Activated CD4-positive, alpha-beta T cell treated with anti-CD3 and anti-CD28 coated beads for 1 hour (primary cell): ENCODE data around the gene REX1BD.

ENCODE experiments used
- DNase-seq: peaks from one replicate; pipeline ENCODE4 v3.0.0-alpha.2; 2020

The REX1BD gene

DNA sequence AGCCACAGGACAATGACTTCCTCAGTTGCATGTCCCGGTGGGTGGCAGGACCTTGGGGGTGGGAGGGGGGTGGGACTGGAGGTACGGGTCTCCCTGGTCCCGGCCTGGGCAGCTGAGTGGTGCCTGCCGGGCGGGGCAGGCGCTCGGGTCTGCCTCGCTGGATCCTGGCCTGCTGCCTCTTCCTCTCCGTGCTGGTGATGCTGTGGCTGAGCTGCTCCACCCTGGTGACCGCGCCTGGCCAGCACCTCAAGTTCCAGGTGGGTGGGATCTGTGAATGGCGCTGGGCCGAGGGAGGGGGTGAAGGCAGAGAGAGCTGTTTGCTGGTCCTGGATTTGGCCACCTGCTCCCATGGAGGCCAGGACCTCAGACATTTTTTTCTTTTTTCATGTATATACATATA lies 29.6 kb downstream of the REX1BD start:
- no peak for DNase-seq

DNA sequence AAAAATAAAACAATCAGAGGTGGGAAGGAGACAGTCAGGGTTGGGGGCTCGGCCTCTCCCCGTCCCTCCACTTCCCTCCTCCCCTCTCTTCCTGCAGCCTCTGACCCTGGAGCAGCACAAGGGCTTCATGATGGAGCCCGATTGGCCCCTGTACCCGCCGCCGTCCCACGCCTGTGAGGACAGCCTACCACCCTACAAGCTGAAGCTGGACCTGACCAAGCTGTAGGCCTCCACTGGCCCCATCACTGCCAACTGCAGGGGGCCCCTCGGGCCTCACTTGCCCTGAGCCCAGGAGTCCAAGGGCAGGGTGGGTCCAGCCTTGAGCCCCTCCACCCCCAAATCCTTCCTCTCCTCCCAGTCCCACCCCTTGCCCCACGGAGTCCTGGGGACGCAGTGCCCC lies 31.7 kb downstream of the REX1BD start:
- DNase-seq: no peak

DNA sequence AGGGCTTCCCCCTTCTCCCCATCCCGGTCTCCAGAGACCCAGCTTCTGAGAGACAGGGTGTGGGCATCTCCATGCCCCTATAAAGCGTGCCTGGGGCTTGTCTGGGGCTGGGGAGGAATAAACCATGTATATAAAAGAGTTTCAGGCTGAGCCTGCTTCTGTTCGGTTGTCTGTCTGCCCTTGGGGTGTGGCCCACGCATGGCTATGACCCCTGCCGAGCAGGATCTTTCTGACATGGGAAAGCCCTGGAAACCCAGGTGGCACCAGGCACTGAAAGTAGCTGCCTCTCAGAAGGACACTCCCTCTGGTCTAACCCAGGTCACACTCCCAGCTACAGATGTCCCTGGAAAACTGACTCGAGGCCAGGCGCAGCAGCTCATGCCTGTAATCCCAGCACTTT lies 32.3 kb downstream of the REX1BD start:
- DNase-seq: no peak

DNA sequence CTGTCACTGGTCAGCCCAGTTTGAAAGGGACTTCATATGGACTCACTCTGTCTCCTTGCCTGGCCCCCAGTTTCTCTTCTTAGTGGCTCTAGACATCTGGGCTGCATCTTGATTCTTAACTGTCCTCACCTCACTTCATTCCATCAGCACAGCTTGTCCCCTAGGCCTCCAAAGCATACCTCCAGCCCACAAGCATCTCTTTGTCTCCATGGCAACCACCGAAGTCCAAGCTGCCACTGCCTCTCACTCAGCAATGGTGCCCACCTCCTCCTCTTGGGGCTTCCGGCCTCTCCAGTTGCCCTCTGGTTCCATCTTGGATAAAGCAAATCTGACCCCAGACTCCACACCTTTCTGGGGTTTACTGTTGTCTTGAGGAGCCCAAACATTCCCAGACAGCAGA lies 38.3 kb downstream of the REX1BD start:
- DNase-seq: no peak

DNA sequence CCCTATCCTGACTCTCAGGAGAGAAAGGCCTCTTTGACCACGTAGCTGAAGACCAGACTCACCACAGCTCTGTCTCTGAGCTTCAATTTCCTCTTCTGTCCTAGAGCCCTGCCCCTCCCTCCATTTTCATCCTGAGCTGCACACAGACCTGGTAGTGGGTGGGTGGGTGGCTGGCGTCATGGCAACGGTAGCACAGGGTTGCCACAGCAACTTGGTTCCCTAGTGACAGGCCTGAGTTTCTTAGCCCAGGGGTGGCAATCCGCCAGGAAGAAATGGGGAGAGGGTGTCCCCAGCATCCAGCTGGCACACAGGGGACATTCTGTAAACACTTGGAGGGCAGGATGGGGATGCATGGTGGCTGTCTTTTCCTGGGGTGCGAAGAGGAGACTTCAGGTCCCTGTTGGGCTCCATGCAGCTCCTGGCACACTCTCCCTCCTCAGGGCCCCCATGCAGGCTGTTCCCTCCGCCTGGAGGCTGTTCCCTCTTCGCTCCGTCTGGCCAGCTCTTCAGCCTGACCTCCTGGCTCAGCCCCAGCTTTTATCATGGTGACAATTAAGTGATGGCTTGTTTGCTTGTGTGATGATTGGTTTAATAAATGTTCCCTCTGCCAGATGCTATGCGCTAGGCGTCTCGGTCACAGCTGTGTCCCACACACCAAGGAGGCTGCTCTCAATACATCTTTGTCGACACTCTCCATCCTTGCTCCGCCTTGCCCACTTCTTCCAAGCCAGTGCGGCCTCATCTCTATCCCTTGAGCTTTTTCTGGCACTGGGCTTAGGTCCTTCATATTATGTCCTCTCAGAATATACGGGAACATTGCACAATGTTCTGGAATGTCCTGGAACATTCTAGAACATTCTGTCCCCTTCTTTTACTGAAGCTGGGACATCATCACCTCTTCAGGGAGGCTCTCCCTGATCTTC lies 40.8 kb downstream of the REX1BD start:
- no peak for DNase-seq

DNA sequence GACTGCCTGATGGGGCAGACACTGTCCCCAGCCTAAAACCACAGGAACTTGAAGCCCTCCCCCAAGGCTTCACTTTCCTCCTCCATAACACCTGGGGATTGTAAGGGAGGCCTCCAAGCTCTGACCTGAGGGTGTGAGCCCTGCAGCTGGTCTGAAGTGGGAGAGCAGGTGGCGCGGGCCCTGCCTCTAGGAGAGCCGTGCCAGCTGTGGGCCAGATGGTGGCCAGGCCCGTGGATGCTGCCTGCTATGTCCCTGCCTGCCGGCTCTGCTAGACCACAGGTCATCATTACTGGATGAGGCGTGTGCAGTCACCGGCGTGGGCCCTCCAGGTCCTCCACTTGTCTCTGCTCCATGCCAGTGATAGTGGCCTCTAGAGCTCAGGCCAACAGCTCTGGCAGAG lies 44.7 kb downstream of the REX1BD start:
- DNase-seq: no peak

DNA sequence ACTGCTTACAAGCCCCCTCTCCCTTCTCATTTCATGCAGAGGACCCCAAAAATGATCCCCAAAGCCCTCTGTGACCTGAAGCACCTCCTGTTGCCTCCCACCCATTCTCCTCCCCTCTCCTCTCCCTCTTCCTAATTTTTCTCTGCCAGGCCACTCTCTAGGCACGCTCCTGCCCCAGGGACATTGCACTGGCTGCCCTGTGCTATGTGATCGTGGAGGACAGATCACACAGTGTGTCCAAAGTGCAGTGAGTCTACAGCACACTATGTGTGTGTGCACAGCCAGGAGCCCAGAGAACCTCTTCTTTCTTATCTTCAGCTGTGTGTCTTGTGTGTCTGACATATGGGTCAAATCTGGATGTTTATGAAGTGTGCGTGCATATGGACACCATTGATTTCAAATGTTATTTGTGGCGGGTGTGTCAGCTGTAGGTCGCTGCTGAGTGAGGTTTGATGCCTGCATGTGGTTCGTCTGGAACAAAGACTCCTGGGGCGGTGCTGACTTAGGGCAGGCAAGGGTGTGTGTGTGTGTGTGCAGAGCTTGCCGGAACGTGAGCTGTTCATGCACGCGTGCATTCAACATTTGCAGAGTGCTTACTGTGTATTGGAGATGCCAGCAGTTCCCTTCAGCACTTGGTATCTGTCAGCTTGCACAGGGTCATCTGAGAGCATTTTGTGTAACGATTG lies 46.2 kb downstream of the REX1BD start:
- no peak for DNase-seq

DNA sequence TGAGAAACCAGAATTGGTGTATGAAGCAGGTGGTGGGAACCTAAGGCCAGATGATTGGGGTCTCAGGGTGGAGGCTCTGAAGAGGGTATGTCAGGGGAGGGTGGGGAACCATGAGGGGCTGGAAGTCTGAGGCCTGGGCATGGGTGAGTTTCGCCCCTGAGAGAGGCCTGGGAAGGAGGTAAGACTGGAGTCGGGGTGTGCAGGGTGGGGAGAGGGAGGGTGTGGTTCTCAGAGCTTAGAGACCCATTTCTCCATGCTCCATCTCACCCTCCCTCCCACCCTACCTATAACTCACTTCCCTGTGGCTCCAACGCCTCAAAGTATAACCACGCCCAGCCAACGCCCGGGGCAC lies 47.2 kb downstream of the REX1BD start:
- DNase-seq: no peak

DNA sequence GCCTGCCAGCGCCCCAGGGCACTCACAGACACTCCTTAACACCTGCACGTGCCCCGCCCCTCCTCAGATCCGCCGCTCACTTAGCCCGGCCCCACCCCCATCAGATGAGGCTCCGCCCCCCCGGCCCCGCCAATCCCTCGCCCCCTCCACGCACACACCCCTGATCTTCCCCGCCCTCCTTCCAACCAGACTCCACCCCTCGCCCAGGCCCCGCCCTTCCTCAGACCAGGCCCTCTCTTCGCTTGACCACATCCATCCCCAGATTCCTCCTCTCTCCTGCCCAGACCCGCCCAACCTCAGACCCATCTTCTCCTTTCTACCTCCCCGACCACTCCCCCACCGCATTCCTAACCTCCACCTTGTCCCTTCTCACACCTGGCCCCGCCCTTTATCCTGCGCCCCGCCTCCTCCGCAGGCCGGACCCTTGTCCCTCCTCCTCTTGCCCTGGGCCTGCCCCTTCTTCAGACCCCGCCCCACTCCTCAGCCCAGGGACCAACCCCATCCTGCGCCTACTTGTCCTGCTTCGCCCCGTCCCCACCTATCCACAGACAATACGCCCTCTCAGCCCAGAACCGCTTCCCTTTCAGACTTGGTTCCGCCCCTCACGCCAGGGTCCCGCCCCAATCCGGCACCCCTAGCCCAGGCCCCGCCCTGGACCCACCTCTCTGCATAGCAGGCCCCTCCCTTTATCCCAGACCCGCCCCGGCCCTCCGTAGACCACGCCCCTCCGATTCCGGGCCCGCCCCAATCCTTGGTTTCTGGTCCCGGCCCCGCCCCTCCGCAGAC lies 47.8 kb downstream of the REX1BD start:
- peak; percentile 99 for DNase-seq

DNA sequence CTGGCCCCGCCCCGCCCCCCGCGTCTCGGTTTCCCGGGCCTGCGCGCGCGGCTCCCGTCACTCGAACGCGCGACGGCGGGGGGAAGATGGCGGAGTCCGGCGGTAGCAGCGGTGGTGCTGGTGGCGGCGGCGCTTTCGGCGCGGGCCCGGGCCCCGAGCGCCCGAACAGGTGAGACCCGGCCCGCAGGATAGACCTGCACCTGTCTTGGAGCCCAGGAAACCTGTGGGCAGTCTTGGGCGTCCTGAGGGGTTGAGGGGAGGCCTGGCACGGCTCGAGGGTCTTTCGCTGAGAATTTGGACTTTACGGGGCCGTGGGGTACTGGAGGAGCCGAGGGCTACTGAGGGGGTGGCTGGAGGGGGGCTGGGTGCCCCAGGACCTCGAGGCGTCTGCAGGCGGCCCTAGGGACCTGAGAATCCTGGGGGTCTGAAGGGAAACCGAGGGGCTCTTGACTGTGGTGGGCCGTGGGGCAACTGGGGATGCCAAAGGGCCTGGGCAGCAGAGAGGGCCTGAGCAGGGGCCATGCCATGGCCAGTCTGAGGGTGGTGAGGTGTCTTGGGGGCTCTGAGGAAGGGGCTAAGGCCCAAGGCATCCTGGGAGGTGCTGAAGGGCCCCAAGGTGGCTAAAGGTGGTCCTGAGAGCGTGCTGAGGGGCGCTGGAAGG lies 48.5 kb downstream of the REX1BD start, which contains the start of gene KLHL26:
KLHL26 (plus strand) TSS at position 60 of the 661 bp plus-strand sequence; CDS start at position 87, 27 bp downstream.
- no peak for DNase-seq

DNA sequence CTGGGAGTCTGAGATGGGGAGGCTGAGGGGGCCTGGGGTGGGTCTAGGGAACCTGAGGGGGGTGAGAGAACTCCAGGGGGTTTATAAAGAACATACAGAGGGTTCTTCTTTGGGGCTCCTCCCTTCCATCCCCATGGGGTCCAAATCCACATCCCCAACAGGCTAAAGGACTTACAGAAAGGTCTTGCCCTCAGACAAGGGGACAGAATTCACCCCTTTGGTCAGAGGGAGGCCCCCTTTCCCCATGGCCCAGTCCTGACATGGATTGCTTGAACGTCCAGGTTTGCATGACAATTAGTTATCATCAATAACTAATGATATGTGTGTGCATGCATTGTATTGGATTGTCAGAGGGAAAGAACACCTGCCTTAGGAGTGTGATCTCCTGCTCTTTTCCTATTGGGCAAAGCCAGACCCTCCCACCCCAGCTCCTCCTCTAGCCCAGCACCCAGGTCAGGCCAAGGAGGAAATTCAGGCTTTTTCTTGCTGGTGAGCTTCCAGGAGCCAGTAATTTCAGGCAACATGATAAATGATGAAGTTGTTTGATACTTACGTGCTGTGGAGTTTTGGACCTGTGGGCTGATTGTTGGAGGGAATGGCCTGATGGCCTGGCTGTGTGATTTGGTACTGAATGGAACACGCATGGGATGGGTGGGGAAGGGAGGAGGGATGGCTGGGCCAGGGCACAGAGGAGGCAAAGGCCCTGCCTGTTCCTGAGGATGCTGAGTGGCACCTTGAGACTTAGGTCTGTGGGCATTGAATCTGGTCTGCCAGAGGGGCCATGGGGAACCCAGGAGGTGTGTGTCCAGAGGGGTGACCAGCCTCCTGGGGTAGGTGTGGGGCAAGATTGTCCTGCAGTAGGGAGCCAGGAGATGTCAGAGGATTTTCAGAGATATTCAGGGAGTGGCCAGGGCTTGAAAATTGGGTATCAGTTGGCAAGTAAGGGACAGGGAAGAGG lies 49.4 kb downstream of the REX1BD start:
- no peak for DNase-seq

DNA sequence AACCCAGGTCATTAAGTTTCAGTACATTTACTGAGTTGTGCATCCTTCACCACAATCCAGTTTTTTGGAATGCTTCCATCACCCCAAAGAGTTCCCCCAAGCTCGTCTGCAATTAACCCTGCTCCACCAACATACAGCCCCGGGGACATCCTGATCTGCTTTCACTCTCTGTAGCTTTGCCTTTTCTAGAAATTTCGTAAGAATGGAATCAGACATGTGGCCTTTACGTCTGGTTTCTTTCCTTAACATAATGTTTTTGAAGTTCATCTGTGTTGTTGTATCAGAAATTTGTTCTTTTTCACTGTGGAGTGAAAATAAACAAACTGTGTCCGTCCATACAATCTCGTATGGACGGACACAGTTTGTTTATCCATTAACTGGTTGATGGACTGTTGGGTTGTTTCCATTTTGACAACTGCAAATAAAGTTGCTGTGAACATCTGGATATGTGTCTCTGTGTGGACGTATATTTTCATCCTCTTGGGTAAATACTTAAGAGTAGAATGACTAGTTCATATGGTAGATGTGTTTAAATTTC lies 51.2 kb downstream of the REX1BD start:
- DNase-seq: no peak
